Midbrain (tissue), 1 donor: ENCODE results near the gene PARP14.
"Not testable (repeated sequence)": the region's sequence is repeated elsewhere in the genome, so short reads cannot be mapped to it uniquely, and the experiment has no call there.

Experiments used
- DNase-seq: peaks from one replicate; lab custom pipeline; 2025; lab: John Stamatoyannopoulos, UW

The PARP14 gene

GRCh38 chr3:122719273-122719921 is 38.8 kb downstream of the PARP14 start:
- DNase-seq: no peak

GRCh38 chr3:122725106-122725505 is 44.5 kb downstream of the PARP14 start:
- no peak for DNase-seq

GRCh38 chr3:122727294-122727693 is 46.7 kb downstream of the PARP14 start:
- no peak for DNase-seq

GRCh38 chr3:122727766-122728165 is 47.1 kb downstream of the PARP14 start:
- DNase-seq: no peak

- DNase-seq: no peak
Measured at GRCh38 chr3:122728186-122728585, 47.5 kb downstream of the PARP14 start.

- DNase-seq: no peak
Measured at GRCh38 chr3:122728756-122729514, 48.3 kb downstream of the PARP14 start.

GRCh38 chr3:122730240-122730639 is 49.6 kb downstream of the PARP14 start:
- DNase-seq: no peak

GRCh38 chr3:122732682-122733525 is 52.3 kb downstream of the PARP14 start:
- not testable (repeated sequence) for DNase-seq

- no peak for DNase-seq
Measured at GRCh38 chr3:122739172-122739571, 58.5 kb downstream of the PARP14 start.

- no peak for DNase-seq
Measured at GRCh38 chr3:122742234-122742633, 61.6 kb downstream of the PARP14 start.

- DNase-seq: no peak
Measured at GRCh38 chr3:122743581-122744120, 63.0 kb downstream of the PARP14 start.

GRCh38 chr3:122745369-122746021 is 64.9 kb downstream of the PARP14 start:
- no peak for DNase-seq

- DNase-seq: not testable (repeated sequence)
Measured at GRCh38 chr3:122747295-122747694, 66.7 kb downstream of the PARP14 start.

- DNase-seq: no peak
Measured at GRCh38 chr3:122748347-122748746, 67.7 kb downstream of the PARP14 start.

GRCh38 chr3:122754929-122755328 is 74.3 kb downstream of the PARP14 start:
- DNase-seq: no peak

GRCh38 chr3:122755491-122755890 is 74.9 kb downstream of the PARP14 start:
- DNase-seq: no peak

- DNase-seq: no peak
Measured at GRCh38 chr3:122758877-122759560, 78.4 kb downstream of the PARP14 start.

GRCh38 chr3:122760453-122761271 is 80.0 kb downstream of the PARP14 start:
- no peak for DNase-seq

GRCh38 chr3:122766430-122766829 is 85.8 kb downstream of the PARP14 start:
- DNase-seq: no peak
